ENCODE data around the gene NOVA2.

Gene NOVA2, protein sequence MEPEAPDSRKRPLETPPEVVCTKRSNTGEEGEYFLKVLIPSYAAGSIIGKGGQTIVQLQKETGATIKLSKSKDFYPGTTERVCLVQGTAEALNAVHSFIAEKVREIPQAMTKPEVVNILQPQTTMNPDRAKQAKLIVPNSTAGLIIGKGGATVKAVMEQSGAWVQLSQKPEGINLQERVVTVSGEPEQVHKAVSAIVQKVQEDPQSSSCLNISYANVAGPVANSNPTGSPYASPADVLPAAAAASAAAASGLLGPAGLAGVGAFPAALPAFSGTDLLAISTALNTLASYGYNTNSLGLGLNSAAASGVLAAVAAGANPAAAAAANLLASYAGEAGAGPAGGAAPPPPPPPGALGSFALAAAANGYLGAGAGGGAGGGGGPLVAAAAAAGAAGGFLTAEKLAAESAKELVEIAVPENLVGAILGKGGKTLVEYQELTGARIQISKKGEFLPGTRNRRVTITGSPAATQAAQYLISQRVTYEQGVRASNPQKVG

DNA sequence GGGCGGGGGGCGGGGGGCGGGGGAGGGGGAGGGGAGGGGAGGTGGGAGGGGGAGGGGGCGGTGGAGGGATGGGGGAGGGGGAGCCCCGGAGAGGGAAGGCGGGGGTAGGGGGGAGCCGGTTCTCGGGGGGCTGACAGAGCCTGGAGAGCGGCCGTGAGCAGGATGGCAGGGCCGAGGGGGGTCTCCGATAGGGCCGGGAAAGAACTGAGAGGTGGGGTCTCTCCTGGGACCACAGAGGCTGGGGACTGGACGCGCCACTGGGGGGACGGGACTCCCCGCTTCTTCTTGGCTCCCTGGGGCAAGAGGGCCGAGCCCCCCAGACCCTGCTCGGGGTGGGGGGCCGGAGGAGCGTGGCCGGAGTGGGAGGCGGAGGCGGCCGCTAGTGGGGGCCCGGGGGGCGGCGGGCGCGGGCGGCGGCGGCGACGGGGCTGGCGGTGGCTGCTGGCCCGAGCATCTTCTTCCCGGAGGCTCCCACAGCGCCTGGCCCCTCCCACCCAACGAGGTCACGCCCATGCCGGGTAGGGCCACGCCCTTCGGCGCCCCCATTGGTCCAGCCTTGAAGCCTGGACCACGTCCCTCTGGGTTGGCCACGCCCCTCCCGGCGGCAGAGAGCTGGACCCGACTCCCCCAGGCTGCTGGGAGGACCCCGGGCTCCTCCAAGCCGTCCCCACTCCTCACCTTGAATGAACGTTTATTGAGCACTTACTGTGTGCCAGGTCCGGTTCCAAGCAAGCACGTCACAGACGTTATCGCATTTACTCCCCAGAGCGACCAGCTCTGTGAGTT is at the start of gene NOVA2:
Gene NOVA2, minus strand, starts transcription at position 313 of the 786 bp plus-strand sequence. CDS start 514 bp downstream, outside the sequence.
- peak; percentile 86 for DNase-seq (ENCODE audit: low spot score)

DNA sequence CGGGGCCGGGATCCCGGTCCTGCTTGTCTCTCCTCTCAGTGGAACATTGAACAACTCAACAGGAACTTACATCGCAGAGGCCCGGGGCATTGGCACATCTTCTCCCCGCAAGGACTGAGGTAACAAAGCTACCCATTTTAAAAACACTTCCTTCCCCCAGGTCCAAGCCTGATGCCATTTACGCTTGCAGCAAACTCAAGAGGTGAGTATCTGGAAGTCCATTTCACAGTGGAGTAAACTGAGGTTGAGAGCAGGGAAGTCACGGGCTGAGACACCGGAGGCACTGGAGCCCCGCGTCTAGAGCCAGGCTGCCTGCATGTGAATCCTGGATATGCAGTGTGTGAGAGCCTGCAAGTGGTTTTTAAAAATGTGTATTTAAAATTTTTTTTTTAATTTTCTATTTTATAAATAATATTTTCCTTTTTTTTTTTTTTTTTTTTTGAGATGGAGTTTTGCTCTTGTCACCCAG is 49.7 kb upstream of the NOVA2 start:
- no peak for DNase-seq (ENCODE audit: low spot score)

DNA sequence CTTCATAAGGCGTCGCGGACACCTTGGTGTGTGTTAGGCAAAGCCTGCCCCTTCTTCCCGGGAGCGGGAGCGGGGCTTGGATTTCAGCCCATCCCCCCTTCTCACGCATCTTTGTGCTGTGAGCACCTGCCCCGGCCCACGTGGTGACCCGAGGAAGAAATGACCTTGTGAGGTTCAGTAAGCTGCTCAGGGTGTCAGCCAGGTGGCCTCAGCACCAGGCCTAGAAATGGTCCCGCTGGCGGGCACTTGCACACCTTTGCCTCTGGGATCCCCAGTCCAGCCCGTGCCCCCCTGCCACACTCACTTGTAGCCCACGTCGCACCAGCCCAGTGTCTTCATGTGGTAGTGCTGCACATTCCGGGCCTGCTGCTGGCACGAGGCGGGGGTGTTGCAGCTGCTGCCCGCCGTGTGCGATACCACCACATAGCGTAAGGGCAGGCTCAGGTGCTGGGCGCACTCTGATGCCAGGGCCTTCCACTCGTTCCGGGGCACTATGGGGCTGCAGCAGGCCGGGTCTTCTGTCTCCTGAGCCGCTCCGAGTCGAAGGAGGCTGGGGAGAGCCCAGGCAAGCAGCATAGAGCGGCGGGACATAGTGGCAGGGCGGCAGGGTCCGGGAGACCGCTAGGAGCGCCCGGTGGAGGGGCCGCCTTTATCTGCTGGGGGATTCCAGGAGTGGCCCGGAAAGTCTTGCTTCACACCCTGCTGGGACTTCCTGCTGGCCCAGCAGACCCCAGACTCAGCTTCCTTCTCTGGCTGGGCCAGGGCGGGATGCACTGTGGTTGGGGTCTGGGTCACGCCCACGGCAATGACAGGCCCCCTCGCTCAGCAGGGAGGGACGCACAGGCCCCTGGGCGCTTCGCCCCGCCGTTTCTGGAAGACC is 49.0 kb upstream of the NOVA2 start, which contains the start of gene PGLYRP1:
Gene PGLYRP1, minus strand, starts transcription at position 623 of the 880 bp plus-strand sequence. Its CDS starts 32 bp downstream, at position 591.
- no peak for DNase-seq (ENCODE audit: low spot score)

DNA sequence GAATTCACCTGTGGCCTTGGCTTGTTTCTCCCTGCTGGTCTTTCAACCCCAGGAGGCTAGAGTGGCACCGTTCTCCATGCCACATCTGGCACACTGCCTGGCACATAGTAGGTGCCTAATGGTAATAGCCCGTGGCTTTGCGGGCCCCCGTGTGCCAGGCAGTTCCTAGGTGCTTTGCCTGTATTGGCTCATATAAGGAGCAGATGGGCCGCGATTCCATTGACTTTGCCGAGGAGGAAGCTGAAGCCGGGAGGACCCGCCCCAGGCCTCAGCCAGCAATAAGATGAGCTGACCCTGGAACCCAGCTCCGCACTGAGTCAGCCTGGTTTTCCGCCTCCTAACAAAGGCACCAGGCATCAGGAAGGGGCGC is 48.4 kb upstream of the NOVA2 start:
- DNase-seq (ENCODE audit: low spot score), result no peak

DNA sequence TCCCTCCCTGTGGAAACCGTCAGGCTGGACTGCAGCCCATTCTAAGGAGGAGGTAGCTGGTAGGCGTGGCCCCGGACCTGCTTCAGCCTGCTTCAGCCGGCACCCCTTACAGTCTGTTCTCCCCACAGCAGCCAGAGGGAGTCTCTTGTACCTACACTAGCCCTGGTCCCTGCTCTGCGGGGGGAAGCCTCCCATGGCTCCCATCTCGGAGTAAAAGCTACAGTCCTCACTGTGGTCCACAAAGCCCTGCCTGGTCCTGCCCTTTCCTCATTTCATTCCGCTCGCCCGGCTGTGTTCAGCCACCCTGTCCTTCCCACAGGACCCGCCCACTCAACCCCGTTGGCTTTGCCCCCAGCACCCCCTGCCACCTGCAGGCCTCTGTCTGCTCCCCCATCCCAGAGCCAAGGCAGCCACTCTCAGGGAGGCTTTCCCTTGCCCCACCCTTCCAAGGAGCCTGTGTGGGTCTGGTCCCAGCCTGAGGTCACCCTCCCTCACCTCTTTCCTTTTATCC is 47.9 kb upstream of the NOVA2 start:
- no peak for DNase-seq (ENCODE audit: low spot score)

DNA sequence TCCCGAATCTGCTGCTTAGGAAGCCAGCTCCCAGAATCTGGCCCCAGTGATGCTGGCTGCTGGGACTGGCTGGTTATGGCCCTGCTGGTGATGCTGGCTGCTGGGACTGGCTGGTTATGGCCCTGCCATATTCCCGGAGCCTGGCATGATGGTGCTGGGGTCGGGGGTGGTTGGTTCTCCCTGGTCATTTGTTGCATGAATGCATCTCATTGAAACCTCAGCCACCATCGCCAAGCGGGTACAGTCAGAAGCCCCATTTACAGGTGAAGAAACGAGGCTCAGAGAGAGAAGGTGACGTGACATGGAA is 47.1 kb upstream of the NOVA2 start:
- no peak for DNase-seq (ENCODE audit: low spot score)

DNA sequence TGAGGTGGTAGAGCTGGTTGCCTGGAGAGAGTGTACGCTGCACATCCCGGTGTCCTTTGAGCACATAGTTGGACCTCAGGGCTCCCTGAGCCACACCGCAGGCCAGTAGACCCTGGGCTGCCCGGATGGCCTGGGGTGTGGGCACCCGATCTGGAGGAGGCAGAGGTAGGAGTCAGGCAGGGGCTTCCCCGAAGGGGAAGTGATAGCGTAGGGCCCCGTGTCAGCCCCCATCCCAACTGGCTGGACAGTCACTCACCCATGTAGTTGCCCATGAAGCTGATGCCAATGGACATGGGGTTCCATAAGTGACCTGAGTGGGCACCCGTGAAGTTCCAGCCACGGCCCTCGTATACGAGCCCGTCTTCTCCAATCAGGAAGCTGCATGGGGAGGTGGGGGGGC is 45.6 kb upstream of the NOVA2 start:
- no peak for DNase-seq (ENCODE audit: low spot score)

DNA sequence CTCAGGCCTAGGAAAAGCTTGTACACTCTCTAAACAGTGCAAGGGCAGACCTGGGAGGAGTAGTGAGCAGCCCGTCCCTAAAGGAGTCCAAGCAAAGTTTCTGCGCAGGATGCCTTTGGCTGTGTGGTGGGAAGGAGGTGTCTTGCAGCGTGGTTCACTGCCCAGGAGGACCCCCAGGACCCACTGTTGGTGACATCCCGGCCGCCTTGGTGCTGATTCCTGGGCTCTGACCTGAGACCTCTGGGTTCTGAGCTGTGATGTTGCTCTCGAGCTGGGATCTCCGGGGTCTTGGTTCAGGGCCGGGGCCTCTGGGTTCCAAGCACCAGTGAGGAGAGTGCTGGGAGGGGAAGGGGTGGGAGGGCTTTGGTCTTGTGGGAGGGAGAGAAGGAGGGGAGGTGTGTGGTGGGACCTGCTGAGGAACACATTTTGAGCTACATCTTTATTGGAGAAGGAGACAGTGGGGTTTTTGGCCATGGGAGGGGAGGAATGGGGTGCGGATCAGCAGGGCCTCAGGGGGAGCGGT is 45.1 kb upstream of the NOVA2 start:
- no peak for DNase-seq (ENCODE audit: low spot score)

DNA sequence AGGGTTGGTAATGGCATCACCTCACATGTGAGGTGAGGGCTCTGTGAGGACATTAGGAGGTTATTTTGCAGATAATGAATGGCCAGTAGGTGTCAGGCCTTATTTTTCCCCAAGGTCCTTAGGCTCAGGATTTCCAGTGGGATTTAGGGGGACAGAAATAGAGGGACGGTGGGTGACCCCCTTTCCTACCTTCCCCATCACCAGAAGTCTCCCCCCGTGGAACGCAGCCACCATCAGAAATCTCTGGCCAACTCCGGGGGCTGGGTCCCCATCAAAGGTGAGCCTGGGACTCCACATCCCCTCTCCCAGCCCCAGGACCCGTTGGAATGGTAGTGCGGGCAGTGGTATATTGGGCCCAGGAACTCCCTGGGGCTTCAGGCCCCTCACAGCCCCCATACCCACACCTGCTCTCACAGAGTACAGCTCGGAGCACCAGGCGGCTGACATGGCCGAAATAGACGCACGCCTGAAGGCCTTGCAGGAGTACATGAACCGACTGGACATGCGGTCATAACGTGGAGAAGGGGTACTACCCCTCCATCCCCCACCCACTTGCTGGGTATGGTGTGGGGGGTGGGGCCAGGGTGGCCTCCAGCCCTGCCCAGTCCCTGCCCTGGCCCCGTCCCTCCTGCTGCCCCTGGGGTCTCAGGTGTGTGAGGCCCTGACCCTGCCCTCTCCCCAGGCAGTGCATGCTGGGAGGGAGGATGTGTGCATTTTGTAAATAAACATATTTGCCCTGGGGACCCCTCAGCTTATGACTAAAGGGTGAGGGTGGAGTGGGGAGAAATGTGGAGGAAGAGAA is 44.4 kb upstream of the NOVA2 start:
- DNase-seq (ENCODE audit: low spot score), result no peak

DNA sequence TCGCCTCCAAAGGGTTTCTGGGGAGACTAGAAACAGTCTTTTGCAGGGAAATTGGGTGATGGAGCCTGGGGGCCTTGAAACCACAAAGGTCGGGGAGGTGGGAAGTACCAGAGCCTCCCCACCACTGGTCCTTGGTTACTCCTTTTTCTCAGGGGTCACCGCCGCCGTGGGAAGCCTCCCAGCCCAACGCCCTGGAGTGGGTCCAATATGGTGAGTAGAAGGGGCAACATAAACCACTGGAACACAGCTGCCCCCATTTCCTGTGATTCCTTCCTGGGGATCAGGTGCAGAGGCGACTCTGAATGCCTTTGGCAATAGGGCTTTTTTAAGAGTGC is 43.4 kb upstream of the NOVA2 start:
- DNase-seq (ENCODE audit: low spot score), result no peak

DNA sequence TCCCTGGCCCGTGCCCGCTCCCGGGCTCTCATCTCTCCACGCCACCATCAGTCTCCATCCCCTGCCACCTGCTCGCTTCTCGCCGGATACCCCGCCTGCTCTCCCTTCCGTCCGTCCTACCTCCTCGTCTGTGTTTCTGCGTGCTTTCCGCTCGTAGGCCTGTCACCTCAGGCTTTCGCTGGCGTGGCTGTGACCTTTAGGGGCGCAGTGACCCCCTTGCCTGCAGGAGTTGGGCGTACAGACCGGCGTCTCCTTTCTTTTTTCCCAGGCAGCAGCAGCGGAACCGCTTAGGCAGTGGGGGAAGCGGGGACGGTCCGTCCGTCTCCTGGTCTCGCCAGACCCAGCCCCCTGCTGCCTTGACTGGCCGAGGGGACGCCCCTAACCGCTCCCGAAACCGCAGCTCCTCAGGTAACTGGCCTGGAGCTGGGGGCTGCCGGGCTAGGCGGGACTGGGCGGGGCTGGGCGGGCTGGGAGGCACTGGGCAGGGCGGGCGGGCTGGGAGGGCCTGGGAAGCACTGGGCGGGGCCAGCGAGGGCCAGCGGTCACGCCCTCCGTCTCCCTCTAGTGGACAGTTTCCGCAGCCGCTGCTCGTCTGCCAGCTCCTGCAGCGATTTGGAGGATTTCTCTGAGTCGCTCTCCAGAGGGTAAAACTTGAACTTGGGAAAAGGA is 42.9 kb upstream of the NOVA2 start:
- peak; percentile 68 for DNase-seq (ENCODE audit: low spot score)

DNA sequence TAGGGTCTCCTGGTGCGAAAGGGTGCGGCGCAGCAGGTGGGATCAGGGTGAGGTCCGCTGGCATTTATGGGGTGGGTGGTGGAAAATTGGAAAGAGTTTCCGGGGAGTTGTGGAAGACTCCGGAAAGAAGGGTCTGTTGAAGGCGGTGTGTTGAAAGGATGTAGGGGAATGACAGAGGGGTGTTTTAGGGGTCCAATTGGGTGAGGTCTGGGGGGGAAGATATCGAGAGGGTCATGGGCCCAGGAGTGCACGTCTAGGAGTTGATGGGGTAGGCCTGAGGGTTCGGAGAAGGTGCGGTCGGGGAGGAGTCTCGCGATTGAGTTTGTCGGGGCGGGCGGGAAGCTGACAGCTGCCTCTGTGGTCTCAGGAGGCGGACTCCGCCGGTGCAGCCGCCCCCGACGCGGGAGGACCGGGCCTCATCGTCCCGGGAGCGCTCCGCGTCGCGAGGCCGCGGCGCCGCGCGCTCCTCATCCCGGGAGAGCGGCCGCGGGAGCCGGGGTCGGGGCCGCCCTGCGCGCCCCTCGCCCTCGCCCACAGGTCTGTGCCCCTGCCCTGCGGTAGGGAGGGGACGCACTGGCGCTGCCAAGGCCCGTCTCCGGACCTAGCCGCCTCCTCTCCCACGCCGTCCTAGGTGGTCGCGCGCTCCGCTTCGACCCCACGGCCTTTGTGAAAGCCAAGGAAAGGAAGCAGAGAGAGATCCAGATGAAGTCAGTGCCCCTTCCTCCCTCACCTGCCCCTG is 42.2 kb upstream of the NOVA2 start:
- DNase-seq (ENCODE audit: low spot score), result no peak

DNA sequence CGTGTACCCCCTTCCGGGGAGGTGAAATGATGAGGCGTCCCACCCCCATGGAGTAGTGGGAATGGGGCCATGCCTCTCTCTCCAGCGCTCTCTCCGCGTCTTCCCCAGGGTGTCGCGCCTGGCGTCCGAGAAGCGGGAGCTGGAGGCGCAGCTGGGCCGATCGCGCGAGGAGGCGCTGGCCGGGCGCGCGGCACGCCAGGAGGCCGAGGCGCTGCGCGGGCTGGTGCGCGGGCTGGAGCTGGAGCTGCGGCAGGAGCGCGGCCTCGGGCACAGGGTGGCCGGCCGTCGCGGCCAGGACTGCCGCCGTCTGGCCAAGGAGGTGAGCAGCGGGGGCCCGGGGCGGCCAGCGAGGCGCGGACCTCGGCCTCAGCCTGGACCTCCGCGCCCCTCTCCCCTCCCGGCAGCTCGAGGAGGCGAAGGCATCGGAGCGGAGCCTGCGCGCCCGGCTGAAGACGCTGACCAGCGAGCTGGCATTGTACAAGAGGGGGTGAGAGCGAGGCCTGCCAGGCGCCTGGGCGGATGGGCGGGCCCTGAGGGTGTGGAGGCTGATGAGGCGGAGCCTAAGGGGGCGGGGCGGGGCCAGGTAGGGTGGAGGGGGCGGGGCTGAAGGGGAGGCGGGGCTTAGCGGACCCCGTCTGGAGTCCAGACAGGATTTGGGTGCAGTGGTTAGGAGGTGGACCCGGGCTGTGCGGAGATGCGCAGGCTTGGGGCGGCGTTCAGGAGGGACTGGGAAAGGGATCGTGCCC is 41.4 kb upstream of the NOVA2 start:
- no peak for DNase-seq (ENCODE audit: low spot score)

DNA sequence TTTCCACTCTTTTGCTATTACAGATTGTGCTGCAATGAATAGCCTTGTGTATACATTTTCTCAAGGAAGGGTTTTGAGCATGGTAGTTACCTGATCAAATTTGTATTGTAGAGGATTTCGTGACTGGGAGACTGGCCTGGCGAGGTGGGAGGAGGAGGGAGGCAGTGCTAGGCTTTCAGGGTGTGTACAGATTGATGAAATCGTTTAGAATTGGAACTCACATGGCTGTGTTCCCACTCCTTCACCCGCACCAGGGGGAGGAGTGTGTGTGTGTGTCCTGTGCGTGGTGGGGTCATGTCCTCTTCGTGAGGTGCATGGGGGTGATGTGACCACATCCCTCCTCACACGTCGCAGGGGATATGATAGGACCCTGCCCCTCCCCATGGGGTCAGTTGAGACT is 40.9 kb upstream of the NOVA2 start:
- no peak for DNase-seq (ENCODE audit: low spot score)

DNA sequence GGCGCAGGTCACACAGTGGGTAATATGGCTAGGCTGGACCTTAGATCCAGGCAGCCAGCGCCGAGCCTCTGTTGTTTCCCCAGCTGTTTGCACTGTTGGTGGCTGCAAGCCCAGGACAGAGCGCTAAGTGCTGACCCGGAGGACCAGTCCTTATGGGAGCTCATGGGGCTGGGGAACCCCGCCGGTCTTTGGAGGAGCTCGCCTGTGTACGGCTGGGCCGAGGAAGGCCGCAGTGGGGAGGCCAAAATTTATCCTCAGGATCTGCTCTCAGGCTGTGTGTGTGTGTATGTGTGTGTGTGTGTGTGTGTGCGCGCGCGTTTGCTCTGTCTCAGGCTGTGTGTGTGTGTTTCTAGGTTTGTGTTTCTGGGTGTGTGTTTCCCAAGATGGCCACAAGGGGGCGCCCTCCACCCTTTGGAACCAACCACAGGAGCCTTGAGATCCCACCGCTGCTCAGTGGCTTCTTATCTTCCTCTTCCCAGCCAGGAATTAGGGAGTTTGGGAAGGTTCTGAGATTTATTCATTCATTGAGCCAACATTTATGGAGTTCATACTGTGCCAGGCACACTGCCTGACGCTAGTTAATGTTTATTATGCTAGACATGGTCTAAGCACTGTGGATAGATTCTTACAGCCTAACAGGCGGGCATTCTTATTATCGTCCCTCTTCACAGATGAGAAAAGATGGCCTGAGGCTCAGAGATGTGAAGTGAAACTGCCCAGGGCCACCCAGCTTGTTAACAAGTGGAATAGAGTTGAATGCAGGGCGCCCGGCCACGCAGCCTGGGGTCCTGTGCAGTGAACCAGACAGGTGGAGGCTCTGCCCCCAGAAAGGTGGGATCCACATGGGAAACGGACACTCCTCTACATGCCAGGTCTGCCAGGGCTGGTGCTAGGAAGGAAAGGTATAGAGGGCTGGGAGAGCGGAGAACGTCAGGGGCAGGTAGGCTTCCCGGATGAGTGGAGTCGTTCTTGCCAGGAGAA is 36.2 kb upstream of the NOVA2 start:
- peak; percentile 78 for DNase-seq (ENCODE audit: low spot score)

DNA sequence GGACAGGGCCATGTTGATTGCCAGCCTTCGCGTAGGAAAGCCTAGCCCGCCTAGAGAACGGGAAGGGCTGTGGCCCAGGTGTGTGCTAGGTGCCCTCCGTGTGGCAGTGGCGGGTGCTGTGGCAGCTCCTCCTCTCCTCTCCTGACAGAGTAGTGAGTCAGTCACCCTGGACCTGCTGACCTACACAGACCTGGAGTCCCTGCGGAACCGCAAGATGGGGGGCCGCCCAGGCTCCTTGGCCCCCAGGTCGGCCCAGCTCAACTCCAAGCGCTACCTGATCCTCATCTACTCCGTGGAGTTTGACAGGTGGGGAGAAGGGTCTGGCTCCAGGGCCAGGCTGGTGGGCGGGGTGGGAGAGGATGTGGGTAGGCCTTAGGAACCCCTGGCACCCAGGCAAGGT is 32.7 kb upstream of the NOVA2 start:
- DNase-seq (ENCODE audit: low spot score), result no peak

DNA sequence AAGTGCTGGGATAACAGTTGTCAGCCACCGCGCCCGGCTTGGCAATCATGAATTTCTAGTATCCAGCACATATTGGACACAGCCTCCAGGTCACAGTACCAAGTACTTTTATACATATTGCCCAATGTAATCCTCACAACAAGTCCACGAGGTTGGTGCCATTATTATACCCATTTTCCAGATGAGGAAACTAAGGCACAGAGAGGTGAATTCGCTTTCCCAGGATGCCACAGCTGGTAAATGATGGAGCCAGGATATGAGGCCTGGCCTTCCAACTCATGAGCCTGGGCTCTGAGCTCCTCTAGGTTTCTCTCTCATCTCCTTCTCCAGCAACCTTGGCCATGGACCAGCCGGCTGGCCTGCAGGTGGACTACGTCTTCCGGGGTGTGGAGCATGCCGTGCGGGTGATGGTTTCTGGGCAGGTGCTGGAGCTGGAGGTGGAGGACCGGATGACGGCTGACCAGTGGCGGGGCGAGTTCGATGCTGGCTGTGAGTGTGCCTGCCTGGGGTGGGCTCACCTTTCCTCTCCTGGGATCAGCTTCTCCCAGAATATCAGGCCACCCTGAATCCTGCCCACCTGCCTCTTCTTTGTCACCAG is 29.1 kb upstream of the NOVA2 start:
- no peak for DNase-seq (ENCODE audit: low spot score)

Measured in NAMALWA (cell line).